ENCODE measurements around the gene DLEC1.

The DLEC1 gene

GRCh38 chr3:38003371-38003816 is 35.6 kb upstream of the DLEC1 start:
- Histone ChIP-seq H3K4me2 (ENCODE audit: low read length) (no peak overlapping the region), H3K9ac (ENCODE audit: low read depth, low read length) (no peak overlapping the region), H3K4me1 (ENCODE audit: control insufficient read depth, insufficient read depth, low read length) (peaks cover 4% of the 10 kb centered on the region), H3K9me3 (replicated peaks; ENCODE audit: low read length) (no peaks in the 10 kb centered on the region), H3K36me3 (ENCODE audit: insufficient read depth, low read length) (peaks cover 27% of the 10 kb centered on the region), H3K4me3 (ENCODE audit: low read length) (no peak overlapping the region), H3K27me3 (ENCODE audit: control insufficient read depth, insufficient read depth, low read length) (no peaks in the 10 kb centered on the region)

DNA sequence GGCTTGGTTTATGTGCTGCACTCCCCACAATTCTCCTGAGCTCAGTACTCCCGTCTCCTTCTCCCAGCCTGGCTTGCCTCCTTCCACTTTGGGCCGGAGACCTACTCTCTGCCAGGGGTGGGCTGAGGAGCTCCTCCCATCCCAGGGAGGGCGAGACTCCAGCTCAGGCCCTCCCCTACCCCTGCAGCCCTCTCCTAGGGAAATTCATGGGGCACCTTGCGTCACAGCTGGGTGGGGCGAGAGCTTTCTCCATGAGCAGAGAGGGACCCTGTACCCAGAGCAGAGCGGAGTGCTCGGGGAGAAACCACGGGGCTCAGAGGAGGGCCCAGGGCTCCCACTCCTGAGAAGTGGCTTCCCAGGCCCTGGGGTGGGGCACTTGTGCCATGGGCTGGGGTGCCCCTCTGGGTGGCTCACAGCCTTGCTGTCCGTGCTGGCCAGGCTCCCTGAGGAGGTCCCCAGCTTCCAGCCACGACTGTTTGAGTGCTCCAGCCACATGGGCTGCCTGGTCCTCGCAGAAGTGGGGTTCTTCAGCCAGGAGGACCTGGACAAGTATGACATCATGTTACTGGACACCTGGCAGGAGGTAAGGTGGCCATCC is 35.1 kb upstream of the DLEC1 start:
- Histone ChIP-seq H3K4me2 (ENCODE audit: low read length) (no peak overlapping the region), H3K4me3 (ENCODE audit: low read length) (no peak overlapping the region), H3K4me1 (ENCODE audit: control insufficient read depth, insufficient read depth, low read length) (no peaks in the 10 kb centered on the region), H3K27me3 (ENCODE audit: control insufficient read depth, insufficient read depth, low read length) (no peaks in the 10 kb centered on the region), H3K9ac (ENCODE audit: low read depth, low read length) (no peak overlapping the region), H3K36me3 (ENCODE audit: insufficient read depth, low read length) (peaks cover 32% of the 10 kb centered on the region), H3K9me3 (replicated peaks; ENCODE audit: low read length) (no peaks in the 10 kb centered on the region)

DNA sequence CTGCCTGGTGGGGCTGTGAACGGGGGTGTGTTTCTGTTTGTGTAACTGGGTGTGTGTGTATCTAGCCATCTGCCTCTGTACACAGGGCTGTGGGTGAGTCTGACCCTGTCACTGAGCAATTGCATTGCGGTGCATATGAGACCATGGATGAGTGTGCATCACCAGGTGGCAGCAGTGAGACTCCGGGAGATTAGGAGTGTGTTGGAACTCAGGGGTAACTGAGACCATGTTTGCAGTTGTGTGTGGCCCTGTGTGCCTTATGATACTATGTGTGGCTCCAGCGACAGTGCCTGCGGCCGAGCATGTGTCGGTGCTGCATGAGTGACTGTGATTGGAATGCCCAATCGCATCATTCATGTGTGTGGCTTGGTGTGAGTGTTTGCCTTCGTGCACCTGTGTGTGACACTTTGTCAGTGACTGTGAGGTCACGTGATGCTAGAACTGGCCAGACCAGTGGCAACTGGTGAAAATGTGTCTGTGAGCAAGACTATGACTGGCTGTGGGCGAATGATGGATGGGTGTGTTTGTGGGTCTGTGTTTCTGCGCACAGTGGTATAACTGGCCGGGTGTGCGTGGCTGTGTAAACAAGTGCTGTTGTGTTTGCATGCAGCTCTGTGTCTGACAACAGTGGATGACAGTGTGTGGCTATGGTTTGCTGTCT is 34.5 kb upstream of the DLEC1 start:
- H3K4me1 ChIP-seq (ENCODE audit: control insufficient read depth, insufficient read depth, low read length), result no peaks in the 10 kb centered on the region
- H3K9ac ChIP-seq (ENCODE audit: low read depth, low read length), result no peak overlapping the region
- no peak overlapping the region for H3K4me2 ChIP-seq (ENCODE audit: low read length)
- no peaks in the 10 kb centered on the region for H3K9me3 ChIP-seq (replicated peaks; ENCODE audit: low read length)
- H3K36me3 ChIP-seq (ENCODE audit: insufficient read depth, low read length), result peaks cover 35% of the 10 kb centered on the region
- H3K27me3 ChIP-seq (ENCODE audit: control insufficient read depth, insufficient read depth, low read length), result no peaks in the 10 kb centered on the region
- no peak overlapping the region for H3K4me3 ChIP-seq (ENCODE audit: low read length)

DNA sequence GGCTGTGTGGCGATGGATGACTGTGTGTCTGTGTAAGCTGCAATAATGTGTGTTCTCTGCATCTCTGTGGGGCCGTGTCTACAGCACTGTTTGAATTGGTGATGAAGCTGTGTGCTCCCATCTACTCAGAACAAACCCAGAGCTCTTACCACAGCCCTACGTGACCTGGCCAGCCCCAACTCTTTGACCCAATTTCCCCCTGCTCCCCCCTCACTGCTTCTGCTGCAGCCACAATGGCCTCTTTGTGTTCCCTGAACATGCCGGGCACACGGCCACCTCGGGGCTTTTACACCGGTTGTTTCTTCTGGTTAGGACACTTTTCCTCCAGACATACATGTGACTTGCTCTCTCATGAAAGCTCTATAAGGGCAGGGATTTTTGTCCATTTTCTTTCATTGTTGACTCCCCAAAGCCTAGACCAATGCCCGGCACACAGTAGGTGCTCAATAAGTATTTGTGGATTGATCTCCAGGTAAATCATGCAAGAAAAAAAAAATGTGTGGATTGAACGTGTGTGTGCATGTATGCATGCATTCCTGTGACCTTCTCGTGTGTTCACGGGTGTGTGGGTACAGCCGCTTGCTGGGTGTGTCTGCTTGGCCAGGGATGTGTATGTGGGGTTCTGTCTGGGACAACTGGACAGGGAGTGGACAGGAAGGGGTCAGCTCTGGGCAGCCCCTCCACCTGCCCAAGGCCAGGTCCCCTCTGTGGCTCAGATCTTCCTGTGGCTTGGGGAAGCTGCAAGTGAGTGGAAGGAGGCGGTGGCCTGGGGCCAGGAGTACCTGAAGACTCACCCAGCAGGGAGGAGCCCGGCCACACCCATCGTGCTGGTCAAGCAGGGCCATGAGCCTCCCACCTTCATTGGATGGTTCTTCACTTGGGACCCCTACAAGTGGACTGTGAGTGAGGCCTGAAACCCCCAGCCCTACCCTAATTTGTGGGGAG is 33.7 kb upstream of the DLEC1 start:
- Histone ChIP-seq H3K9ac (ENCODE audit: low read depth, low read length) (no peak overlapping the region), H3K27me3 (ENCODE audit: control insufficient read depth, insufficient read depth, low read length) (no peaks in the 10 kb centered on the region), H3K4me3 (ENCODE audit: low read length) (no peak overlapping the region), H3K4me1 (ENCODE audit: control insufficient read depth, insufficient read depth, low read length) (no peaks in the 10 kb centered on the region), H3K4me2 (ENCODE audit: low read length) (no peak overlapping the region), H3K36me3 (ENCODE audit: insufficient read depth, low read length) (peaks cover 41% of the 10 kb centered on the region), H3K9me3 (replicated peaks; ENCODE audit: low read length) (no peaks in the 10 kb centered on the region)

- no peak overlapping the region for H3K9ac ChIP-seq (ENCODE audit: low read depth, low read length)
These were observed 33.0 kb upstream of the DLEC1 start for GRCh38 chr3:38006031-38006430.

GRCh38 chr3:38006445-38006995 is 32.5 kb upstream of the DLEC1 start:
- Histone ChIP-seq H3K9me3 (replicated peaks; ENCODE audit: low read length) (no peaks in the 10 kb centered on the region), H3K4me3 (ENCODE audit: low read length) (no peak overlapping the region), H3K4me1 (ENCODE audit: control insufficient read depth, insufficient read depth, low read length) (no peaks in the 10 kb centered on the region), H3K4me2 (ENCODE audit: low read length) (no peak overlapping the region), H3K27me3 (ENCODE audit: control insufficient read depth, insufficient read depth, low read length) (no peaks in the 10 kb centered on the region), H3K9ac (ENCODE audit: low read depth, low read length) (no peak overlapping the region), H3K36me3 (ENCODE audit: insufficient read depth, low read length) (peaks cover 46% of the 10 kb centered on the region)

More at GRCh38 chr3:38006031-38006430, 33.0 kb upstream of the DLEC1 start:
- Histone ChIP-seq H3K36me3 (ENCODE audit: insufficient read depth, low read length) (peaks cover 46% of the 10 kb centered on the region), H3K27me3 (ENCODE audit: control insufficient read depth, insufficient read depth, low read length) (no peaks in the 10 kb centered on the region), H3K4me3 (ENCODE audit: low read length) (no peak overlapping the region), H3K9me3 (replicated peaks; ENCODE audit: low read length) (no peaks in the 10 kb centered on the region), H3K4me2 (ENCODE audit: low read length) (no peak overlapping the region), H3K4me1 (ENCODE audit: control insufficient read depth, insufficient read depth, low read length) (no peaks in the 10 kb centered on the region)

GRCh38 chr3:38007754-38008090 is 31.3 kb upstream of the DLEC1 start:
- H3K4me3 ChIP-seq (ENCODE audit: low read length), result no peak overlapping the region
- no peaks in the 10 kb centered on the region for H3K9me3 ChIP-seq (replicated peaks; ENCODE audit: low read length)

GRCh38 chr3:38008191-38008701 is 30.8 kb upstream of the DLEC1 start:
- Histone ChIP-seq H3K36me3 (ENCODE audit: insufficient read depth, low read length) (peaks cover 46% of the 10 kb centered on the region), H3K9ac (ENCODE audit: low read depth, low read length) (no peak overlapping the region), H3K4me2 (ENCODE audit: low read length) (no peak overlapping the region), H3K9me3 (replicated peaks; ENCODE audit: low read length) (no peaks in the 10 kb centered on the region), H3K4me1 (ENCODE audit: control insufficient read depth, insufficient read depth, low read length) (no peaks in the 10 kb centered on the region), H3K27me3 (ENCODE audit: control insufficient read depth, insufficient read depth, low read length) (no peaks in the 10 kb centered on the region), H3K4me3 (ENCODE audit: low read length) (no peak overlapping the region)

More at GRCh38 chr3:38007754-38008090, 31.3 kb upstream of the DLEC1 start:
- peaks cover 46% of the 10 kb centered on the region for H3K36me3 ChIP-seq (ENCODE audit: insufficient read depth, low read length)
- H3K4me1 ChIP-seq (ENCODE audit: control insufficient read depth, insufficient read depth, low read length), result no peaks in the 10 kb centered on the region
- no peaks in the 10 kb centered on the region for H3K27me3 ChIP-seq (ENCODE audit: control insufficient read depth, insufficient read depth, low read length)
- H3K4me2 ChIP-seq (ENCODE audit: low read length), result no peak overlapping the region
- H3K9ac ChIP-seq (ENCODE audit: low read depth, low read length), result no peak overlapping the region

GRCh38 chr3:38008971-38009580 is 29.9 kb upstream of the DLEC1 start:
- H3K27me3 ChIP-seq (ENCODE audit: control insufficient read depth, insufficient read depth, low read length), result no peaks in the 10 kb centered on the region
- no peaks in the 10 kb centered on the region for H3K4me1 ChIP-seq (ENCODE audit: control insufficient read depth, insufficient read depth, low read length)
- H3K9me3 ChIP-seq (replicated peaks; ENCODE audit: low read length), result no peaks in the 10 kb centered on the region
- H3K4me3 ChIP-seq (ENCODE audit: low read length), result no peak overlapping the region
- H3K4me2 ChIP-seq (ENCODE audit: low read length), result no peak overlapping the region
- peaks cover 53% of the 10 kb centered on the region for H3K36me3 ChIP-seq (ENCODE audit: insufficient read depth, low read length)
- no peak overlapping the region for H3K9ac ChIP-seq (ENCODE audit: low read depth, low read length)

DNA sequence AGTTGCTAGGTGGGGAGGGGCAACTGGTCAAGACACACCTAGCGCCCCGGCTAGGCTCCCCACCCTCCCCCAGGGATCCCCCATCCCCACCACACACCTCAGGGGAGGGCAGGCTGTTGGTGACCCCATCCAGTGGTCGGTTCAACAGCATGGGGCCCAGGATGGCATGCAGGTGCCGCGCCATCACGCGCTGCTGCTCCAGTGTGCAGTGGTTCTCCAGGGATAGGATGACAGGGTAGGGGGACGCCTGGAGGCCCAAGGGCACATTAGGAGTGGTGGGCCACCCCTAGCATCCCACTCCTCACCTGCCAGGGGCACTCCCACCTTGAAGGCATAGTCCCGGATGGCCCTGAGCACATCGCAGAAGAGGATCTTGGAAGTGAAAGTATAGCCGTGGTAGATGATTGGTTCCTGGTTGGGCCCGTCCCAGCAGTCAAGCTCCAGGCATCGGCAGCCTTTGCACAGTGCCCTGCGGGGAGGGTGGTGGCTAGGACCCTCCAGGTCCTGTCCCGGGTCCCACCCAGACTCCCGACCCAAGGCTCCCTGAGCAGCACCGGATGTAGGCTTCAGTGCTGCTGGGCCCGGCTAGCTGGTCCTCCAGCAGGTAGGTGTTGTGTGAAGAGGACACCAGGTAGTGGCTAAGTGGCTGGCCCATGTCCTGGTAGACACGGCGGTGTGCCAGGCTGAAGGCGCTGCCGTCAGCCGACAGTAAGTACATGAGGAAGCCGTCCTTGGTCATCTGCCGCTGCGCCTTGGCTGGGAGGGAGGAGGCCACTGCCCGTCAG is 29.0 kb upstream of the DLEC1 start:
- Histone ChIP-seq H3K27me3 (ENCODE audit: control insufficient read depth, insufficient read depth, low read length) (no peaks in the 10 kb centered on the region), H3K36me3 (ENCODE audit: insufficient read depth, low read length) (peaks cover 59% of the 10 kb centered on the region), H3K4me1 (ENCODE audit: control insufficient read depth, insufficient read depth, low read length) (no peaks in the 10 kb centered on the region), H3K4me3 (ENCODE audit: low read length) (no peak overlapping the region), H3K9ac (ENCODE audit: low read depth, low read length) (no peak overlapping the region), H3K9me3 (replicated peaks; ENCODE audit: low read length) (no peaks in the 10 kb centered on the region), H3K4me2 (ENCODE audit: low read length) (no peak overlapping the region)
